Karpas-422 (cell line): ENCODE results near the gene PRB2. TPM values are rescaled to one million over a fixed set of nuclear protein-coding genes. Genes with fewer than 3 reads are reported as not detected.
"Not testable (repeated sequence)": the region's sequence is repeated elsewhere in the genome, so short reads cannot be mapped to it uniquely, and the experiment has no call there.

ENCODE experiments used
- DNase-seq: peaks from one replicate; pipeline ENCODE4 v3.0.0-alpha.2; 2015
- H2AFZ ChIP-seq: fragments of 200-600 bp; sonication (generic); 2 replicates; pipeline ENCODE4 v1.6.1; 2014; ENCODE audit warnings: antibody characterized with exemption, low read length, mixed read lengths
- H3K27ac ChIP-seq: fragments of 200-600 bp; sonication (generic); 2 replicates; pipeline ENCODE4 v1.5.1; 2014; ENCODE audit warnings: mild to moderate bottlenecking, low read length, moderate library complexity
- H3K27me3 ChIP-seq: fragments of 200-600 bp; sonication (generic); 2 replicates; pipeline ENCODE4 v1.6.1; 2014; ENCODE audit warnings: low read length, mixed read lengths
- H3K36me3 ChIP-seq: fragments of 200-600 bp; sonication (generic); 2 replicates; pipeline ENCODE4 v1.6.1; 2014; ENCODE audit warnings: low read length, mixed read lengths; ENCODE audit not compliant: insufficient read depth
- H3K4me1 ChIP-seq: fragments of 200-600 bp; sonication (generic); 2 replicates; pipeline ENCODE4 v1.6.1; 2014; ENCODE audit warnings: mild to moderate bottlenecking, low read length, mixed read lengths
- H3K4me2 ChIP-seq: fragments of 200-600 bp; sonication (generic); 2 replicates; pipeline ENCODE4 v1.6.1; 2014; ENCODE audit warnings: low read length, low read depth, mild to moderate bottlenecking; ENCODE audit not compliant: poor library complexity, severe bottlenecking
- H3K4me3 ChIP-seq: fragments of 200-600 bp; sonication (generic); 2 replicates; pipeline ENCODE4 v1.5.1; 2014; ENCODE audit warnings: mild to moderate bottlenecking, antibody characterized with exemption, low read length, mixed read lengths
- H3K79me2 ChIP-seq: fragments of 200-600 bp; sonication (generic); 2 replicates; pipeline ENCODE4 v1.6.1; 2014; ENCODE audit warnings: mild to moderate bottlenecking, low read length, mixed read lengths
- H3K9ac ChIP-seq: fragments of 200-600 bp; sonication (generic); 2 replicates; pipeline ENCODE4 v1.6.0; 2014; ENCODE audit warnings: low read length
- H3K9me2 ChIP-seq: fragments of 200-600 bp; sonication (generic), shearing (Covaris generic); replicated peaks from 2 replicates; pipeline ENCODE4 v1.6.0; 2014; ENCODE audit warnings: mild to moderate bottlenecking, low read length, moderate library complexity; ENCODE audit not compliant: insufficient read depth
- H3K9me3 ChIP-seq: fragments of 300-700, 200-600 bp; sonication (generic); 2 replicates; pipeline ENCODE4 v1.6.1; 2014; ENCODE audit warnings: low read length, mixed read lengths
- H4K20me1 ChIP-seq: fragments of 200-600 bp; sonication (generic); 2 replicates; pipeline ENCODE4 v1.6.1; 2014; ENCODE audit warnings: mild to moderate bottlenecking, antibody characterized with exemption, low read length, low read depth; ENCODE audit not compliant: insufficient read depth
- total RNA-seq: library from RNA; depleted of rRNA; stranded (reverse); fragments of >200 nt; shearing (Covaris generic); gene quantifications from 2 replicates; pipeline ENCODE4 v1.2.3, GENCODE V29; 2014; ENCODE audit warnings: low replicate concordance

Gene PRB2
- total RNA-seq, 1 experiment from 2014 or later: not detected

DNA sequence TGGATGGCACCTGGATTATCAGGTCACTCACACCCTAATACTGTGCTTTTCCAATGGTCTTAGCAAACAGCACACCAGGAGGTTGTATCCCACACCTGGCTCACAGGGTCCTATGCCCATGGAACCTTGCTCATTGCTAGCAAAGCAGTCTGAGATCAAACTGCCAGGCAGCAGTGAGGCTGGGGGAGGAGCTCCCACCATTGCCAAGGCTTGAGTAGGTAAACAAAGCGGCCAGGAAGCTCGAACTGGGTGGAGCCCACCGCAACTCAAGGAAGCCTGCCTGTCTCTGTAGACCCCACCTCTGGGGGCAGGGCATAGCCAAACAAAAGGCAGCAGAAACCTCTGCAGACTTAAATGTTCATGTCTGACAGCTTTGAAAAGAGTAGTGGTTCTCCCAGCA lies 17.9 kb downstream of the PRB2 start:
- H3K4me1 ChIP-seq, H3K4me3 ChIP-seq, H2AFZ ChIP-seq, H3K4me2 ChIP-seq, H3K9me3 ChIP-seq, DNase-seq, H3K79me2 ChIP-seq, H4K20me1 ChIP-seq, H3K36me3 ChIP-seq, H3K27me3 ChIP-seq, H3K9me2 ChIP-seq, H3K9ac ChIP-seq, H3K27ac ChIP-seq: not testable (repeated sequence)

DNA sequence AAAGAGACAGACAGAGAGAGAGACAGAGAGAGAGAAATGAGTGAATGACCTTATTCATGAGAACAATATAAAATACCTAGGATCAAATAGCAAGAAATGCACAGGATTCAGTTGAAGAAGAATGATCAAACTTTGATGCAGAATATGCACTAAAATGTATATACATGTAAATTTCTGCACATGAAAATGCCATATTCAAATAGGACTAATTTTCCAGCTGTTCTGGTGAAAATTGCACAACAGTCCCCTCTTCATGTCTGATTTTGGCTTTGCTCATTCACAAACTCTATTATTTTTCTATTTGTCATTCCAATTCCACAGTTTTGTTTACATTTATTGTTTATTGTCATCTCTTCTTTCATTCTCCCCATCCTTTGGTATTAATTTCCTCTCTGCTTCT lies 34.2 kb downstream of the PRB2 start:
- no peak overlapping the region for H3K9ac ChIP-seq
- no peaks in the 10 kb centered on the region for H3K27me3 ChIP-seq
- no peaks in the 10 kb centered on the region for H4K20me1 ChIP-seq
- no peak overlapping the region for H3K4me3 ChIP-seq
- H2AFZ ChIP-seq: no peak overlapping the region
- H3K9me3 ChIP-seq: no peaks in the 10 kb centered on the region
- no peaks in the 10 kb centered on the region for H3K36me3 ChIP-seq
- H3K4me2 ChIP-seq: no peak overlapping the region
- H3K4me1 ChIP-seq: no peaks in the 10 kb centered on the region
- no peaks in the 10 kb centered on the region for H3K79me2 ChIP-seq
- no peak overlapping the region for H3K27ac ChIP-seq
- DNase-seq: no peak
- H3K9me2 ChIP-seq: no peaks in the 10 kb centered on the region

DNA sequence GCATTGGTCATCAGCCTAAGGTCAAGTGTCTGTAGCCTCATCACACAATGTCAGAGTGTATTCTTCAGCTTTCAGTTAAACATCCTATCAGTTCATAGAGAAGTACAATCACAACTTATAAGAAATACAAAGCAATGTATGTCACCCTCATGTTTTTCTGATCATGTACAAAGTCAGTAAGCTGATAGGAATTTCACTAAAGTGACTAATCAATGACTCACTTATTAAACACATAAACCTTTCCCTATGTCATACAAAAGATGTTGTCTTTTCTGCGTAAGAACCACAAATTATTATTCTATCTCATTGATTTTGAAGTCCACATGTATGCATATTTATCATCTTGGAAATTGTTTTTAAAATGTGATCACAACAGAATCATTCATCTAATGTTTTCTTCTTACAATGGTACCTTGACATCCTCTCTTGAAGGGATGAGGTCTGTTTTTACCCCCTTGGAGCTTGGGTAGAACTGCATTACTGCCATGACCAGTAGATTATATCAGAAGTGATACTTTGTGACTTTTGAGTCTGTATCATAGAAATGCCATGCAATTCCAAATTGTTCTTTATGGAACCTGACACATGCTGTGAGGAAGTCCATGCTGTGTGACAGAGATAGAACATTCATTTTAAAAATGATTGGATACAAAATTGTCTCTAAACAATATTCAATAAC lies 35.0 kb downstream of the PRB2 start:
- H4K20me1 ChIP-seq, H3K27ac ChIP-seq, DNase-seq, H3K36me3 ChIP-seq, H3K9me3 ChIP-seq, H3K27me3 ChIP-seq, H3K4me2 ChIP-seq, H3K9ac ChIP-seq, H3K79me2 ChIP-seq, H3K4me3 ChIP-seq, H3K9me2 ChIP-seq, H2AFZ ChIP-seq, H3K4me1 ChIP-seq: not testable (repeated sequence)

DNA sequence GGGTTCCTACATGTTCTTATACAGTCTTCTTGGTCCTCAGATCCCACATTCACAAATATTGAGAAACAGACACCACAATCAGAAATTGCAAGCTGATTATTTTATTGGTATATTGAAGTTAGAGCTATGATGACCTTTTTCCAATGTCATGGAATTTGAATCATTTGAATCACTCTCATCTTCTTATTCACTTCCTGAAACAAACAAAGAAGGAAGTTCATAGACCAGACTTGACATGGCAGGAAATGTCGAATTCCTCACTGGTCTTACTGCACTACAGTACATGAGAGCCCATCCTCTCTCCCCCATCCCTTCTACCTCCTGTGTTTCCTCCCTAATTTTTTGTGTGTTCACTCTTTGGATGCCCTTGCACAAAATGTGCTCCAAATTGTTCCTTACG lies 43.6 kb downstream of the PRB2 start:
- H4K20me1 ChIP-seq, H3K9ac ChIP-seq, H2AFZ ChIP-seq, H3K4me1 ChIP-seq, H3K9me3 ChIP-seq, H3K4me3 ChIP-seq, H3K4me2 ChIP-seq, DNase-seq, H3K27me3 ChIP-seq, H3K79me2 ChIP-seq, H3K9me2 ChIP-seq, H3K27ac ChIP-seq, H3K36me3 ChIP-seq: not testable (repeated sequence)

DNA sequence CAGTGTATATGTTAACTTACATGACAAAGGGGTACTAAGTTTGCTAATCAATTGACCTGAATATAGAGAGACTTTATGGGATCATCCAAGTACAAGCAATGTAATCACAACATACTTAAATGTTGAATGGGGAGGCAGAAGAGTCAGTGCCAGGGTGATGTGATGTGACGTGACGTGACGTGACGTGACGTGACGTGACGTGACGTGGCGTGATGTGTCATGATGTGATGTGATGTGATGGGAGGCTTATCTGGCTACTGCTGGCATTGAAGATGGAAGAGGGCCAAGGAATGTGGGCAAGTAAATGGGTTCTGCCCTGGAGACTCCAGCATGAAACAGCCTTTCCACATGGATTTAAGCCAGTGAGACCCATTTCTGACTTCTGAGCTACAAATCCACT lies 46.9 kb downstream of the PRB2 start:
- Histone ChIP-seq H3K4me2 (no peak overlapping the region), H3K27me3 (no peaks in the 10 kb centered on the region), H3K4me3 (no peak overlapping the region), H3K79me2 (no peaks in the 10 kb centered on the region), H3K9ac (no peak overlapping the region), H4K20me1 (no peaks in the 10 kb centered on the region), H3K9me3 (no peaks in the 10 kb centered on the region), H3K27ac (no peak overlapping the region), H2AFZ (no peak overlapping the region), H3K36me3 (no peaks in the 10 kb centered on the region), H3K4me1 (no peaks in the 10 kb centered on the region), H3K9me2 (no peaks in the 10 kb centered on the region)
- no peak for DNase-seq

DNA sequence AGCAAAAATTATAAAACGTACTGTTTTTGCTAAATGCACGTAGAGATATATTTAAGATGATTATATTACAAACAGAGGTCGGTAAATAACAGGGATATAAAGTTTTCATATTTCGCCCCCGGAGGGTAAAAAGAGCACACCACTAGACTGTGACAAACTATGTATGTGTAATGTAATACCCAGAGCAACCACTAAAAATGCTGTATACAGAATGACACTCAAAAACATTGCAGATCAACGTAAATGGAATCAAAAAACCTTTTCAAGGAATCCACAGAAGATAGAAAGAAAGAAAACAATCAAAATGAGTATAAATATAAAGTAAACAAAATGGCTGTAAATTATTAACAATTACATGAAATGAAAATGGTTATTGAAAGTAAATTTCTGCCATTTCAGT lies 47.6 kb downstream of the PRB2 start:
- Histone ChIP-seq H3K27me3 (no peaks in the 10 kb centered on the region), H3K27ac (no peak overlapping the region), H3K4me2 (no peak overlapping the region), H3K9me2 (no peaks in the 10 kb centered on the region), H3K9me3 (no peaks in the 10 kb centered on the region), H2AFZ (no peak overlapping the region), H4K20me1 (no peaks in the 10 kb centered on the region), H3K79me2 (no peaks in the 10 kb centered on the region), H3K4me3 (no peak overlapping the region), H3K9ac (no peak overlapping the region), H3K36me3 (no peaks in the 10 kb centered on the region), H3K4me1 (no peaks in the 10 kb centered on the region)
- DNase-seq: no peak

DNA sequence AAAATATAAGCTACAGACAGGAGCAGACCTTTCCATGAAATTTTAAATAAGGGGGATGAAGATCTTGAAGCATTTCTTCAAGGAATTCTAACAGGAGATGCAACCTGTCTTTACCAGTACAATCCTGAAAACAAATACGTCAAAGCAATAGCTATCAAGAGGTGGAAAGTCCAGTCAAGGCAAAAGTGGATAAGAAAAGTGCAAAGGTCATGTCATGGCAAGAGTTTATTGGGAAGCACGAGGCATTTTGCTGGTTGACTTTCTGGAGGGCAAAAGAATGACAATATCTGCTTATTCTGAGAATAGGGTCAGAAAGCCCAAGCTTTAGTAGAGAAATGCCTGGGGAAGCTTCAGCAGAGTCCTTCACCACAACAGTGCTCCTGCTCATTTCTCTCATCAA lies 50.9 kb downstream of the PRB2 start:
- no peaks in the 10 kb centered on the region for H4K20me1 ChIP-seq
- no peaks in the 10 kb centered on the region for H3K79me2 ChIP-seq

More for the DNA sequence above, 50.9 kb downstream of the PRB2 start:
- Histone ChIP-seq H3K27me3 (no peaks in the 10 kb centered on the region), H3K9ac (no peak overlapping the region), H3K9me3 (no peaks in the 10 kb centered on the region), H3K4me2 (no peak overlapping the region), H3K4me3 (no peak overlapping the region), H3K4me1 (no peaks in the 10 kb centered on the region), H3K9me2 (no peaks in the 10 kb centered on the region), H2AFZ (no peak overlapping the region), H3K27ac (no peak overlapping the region), H3K36me3 (no peaks in the 10 kb centered on the region)
- no peak for DNase-seq
